A673 (cell line): Measurements from ENCODE around the gene RTCB.

Experiments used
- CTCF ChIP-seq: fragments of 300-800, 200-600 bp; sonication (generic); conservative IDR thresholded peaks from 2 replicates; pipeline ENCODE4 v1.5.1; 2017; ENCODE audit warnings: low read depth, mild to moderate bottlenecking, antibody characterized with exemption, low read length, moderate library complexity, mixed read lengths
- EZH2 ChIP-seq: fragments of 200-600 bp; sonication (generic); IDR thresholded peaks from 2 replicates; pipeline ENCODE4 v1.6.1; 2017; ENCODE audit warnings: borderline replicate concordance, low read depth, mild to moderate bottlenecking, mixed read lengths, antibody characterized with exemption, low read length; ENCODE audit not compliant: poor library complexity, severe bottlenecking

GRCh38 chr22:32353840-32354239 lies 58.2 kb downstream of the RTCB start:
- no peak for TF ChIP-seq CTCF
- no peak for TF ChIP-seq EZH2
